Astrocyte of the spinal cord (primary cell): Measurements from ENCODE around the gene OSMR.

ENCODE experiments used
- DNase-seq: peaks from one replicate; pipeline ENCODE4 v3.0.0; 2011; ENCODE audit warnings: low read depth, low spot score
- H3K4me3 ChIP-seq: 2 replicates; pipeline ENCODE4 v1.5.1; 2011; ENCODE audit warnings: low read depth, mild to moderate bottlenecking, low read length, moderate library complexity
- in situ Hi-C: cut with HindIII; loops from 2 replicates; pipeline ENCODE4 v1.10.0; 2017; ENCODE audit warnings: low sequenced_read_pairs
- TF ChIP-seq, protein P1 (sequence below): IDR thresholded peaks from 2 replicates; pipeline ENCODE4 v1.5.1; 2012; ENCODE audit warnings: low read depth, mild to moderate bottlenecking, low read length, inconsistent platforms

The OSMR gene

DNA sequence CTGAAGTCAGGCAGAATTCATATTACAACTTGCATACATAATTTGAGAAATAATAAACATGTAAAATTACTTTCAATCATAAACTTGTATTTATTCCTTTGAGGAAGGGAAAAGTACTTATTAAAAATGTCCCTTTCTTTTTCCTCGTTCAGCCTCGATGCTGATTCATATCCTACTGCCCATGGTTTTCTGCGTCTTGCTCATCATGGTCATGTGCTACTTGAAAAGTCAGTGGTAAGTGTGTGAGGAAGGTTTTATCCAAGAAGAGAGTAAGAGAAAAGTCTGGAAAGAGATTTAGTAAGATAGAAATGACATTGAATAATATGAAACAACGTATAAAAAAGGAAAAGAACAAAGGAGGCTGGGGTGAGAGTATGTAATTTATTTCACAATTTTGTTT is 85.9 kb downstream of the OSMR start:
- in situ Hi-C loops = no loop called here
- peak; percentile 15 for DNase-seq
- TF ChIP-seq, protein P1, sequence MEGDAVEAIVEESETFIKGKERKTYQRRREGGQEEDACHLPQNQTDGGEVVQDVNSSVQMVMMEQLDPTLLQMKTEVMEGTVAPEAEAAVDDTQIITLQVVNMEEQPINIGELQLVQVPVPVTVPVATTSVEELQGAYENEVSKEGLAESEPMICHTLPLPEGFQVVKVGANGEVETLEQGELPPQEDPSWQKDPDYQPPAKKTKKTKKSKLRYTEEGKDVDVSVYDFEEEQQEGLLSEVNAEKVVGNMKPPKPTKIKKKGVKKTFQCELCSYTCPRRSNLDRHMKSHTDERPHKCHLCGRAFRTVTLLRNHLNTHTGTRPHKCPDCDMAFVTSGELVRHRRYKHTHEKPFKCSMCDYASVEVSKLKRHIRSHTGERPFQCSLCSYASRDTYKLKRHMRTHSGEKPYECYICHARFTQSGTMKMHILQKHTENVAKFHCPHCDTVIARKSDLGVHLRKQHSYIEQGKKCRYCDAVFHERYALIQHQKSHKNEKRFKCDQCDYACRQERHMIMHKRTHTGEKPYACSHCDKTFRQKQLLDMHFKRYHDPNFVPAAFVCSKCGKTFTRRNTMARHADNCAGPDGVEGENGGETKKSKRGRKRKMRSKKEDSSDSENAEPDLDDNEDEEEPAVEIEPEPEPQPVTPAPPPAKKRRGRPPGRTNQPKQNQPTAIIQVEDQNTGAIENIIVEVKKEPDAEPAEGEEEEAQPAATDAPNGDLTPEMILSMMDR = no peak
- H3K4me3 ChIP-seq = no peak overlapping the region

- DNase-seq = no peak
- TF ChIP-seq, protein P1 = no peak
- no peak overlapping the region for H3K4me3 ChIP-seq
- in situ Hi-C loops = no loop called here
These were observed 87.1 kb downstream of the OSMR start for GRCh38 chr5:38932854-38933408.

DNA sequence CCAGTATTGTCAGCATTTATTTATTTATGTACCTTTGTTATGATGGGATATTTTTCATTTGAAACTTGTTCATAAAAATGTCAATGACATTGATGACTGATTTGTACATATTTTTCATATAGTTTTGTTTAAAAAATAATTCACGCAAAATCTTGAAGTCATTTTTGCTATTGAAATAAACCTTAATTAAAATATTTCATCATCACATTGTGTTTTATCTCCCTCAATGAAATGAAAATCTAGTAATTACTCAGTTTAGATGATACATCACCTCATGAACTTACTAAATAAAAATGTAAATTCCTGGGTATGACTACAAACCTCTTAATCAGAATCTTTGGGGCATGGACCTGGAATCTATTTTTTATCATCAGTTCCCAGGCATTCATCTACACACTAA is 89.6 kb downstream of the OSMR start:
- no peak overlapping the region for H3K4me3 ChIP-seq
- in situ Hi-C loops = no loop called here
- TF ChIP-seq, protein P1 = no peak
- no peak for DNase-seq

- H3K4me3 ChIP-seq = no peak overlapping the region
- TF ChIP-seq, protein P1 = no peak
- in situ Hi-C loops = no loop called here
- DNase-seq = no peak
These were observed 90.5 kb downstream of the OSMR start for GRCh38 chr5:38936269-38936668.

GRCh38 chr5:38938424-38938823 is 92.6 kb downstream of the OSMR start:
- TF ChIP-seq, protein P1 = no peak
- DNase-seq = peak; percentile 51
- H3K4me3 ChIP-seq = no peak overlapping the region
- in situ Hi-C loops = no loop called here

GRCh38 chr5:38938973-38939372 is 93.2 kb downstream of the OSMR start:
- in situ Hi-C loops = no loop called here
- no peak for DNase-seq
- no peak overlapping the region for H3K4me3 ChIP-seq
- TF ChIP-seq, protein P1 = no peak

DNA sequence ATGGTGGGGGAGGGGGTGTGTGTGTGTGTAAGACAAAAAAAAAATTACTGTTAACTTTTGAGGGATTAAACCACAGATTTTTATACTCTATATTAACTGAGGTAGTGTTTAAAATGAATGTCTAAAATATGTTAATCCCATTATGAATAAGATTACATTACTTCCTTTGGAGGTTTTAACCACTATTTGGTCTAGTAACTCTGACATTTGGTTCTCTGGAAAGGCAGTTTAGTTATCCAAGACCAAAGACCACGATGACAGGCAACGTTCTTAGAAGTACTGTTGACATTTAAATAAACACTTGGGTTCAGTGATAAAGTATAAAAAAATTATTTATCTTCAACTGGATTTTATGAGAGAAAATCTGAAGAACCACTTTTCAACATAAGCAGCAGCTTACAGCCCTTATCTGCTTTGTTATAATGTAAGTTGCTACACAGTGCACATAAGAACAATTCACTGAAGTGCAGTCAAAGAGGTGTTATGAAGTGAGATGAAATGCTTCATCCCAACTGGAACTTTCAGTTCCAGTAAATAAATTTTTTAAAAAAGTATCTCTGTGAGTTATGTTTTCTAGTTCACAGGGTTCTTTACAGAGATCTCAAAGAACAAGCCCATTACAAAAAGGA is 94.5 kb downstream of the OSMR start:
- TF ChIP-seq, protein P1 = no peak
- in situ Hi-C loops = no loop called here
- no peak overlapping the region for H3K4me3 ChIP-seq
- no peak for DNase-seq
